Measurements from ENCODE around the gene ERG. TPM values are rescaled to one million over a fixed set of nuclear protein-coding genes. Genes with fewer than 3 reads are reported as not detected.

The ERG gene
- total and polyA plus RNA-seq, 2 of the 13 experiments (the other 11 are each of a cell fraction or from before 2014, with no cell fraction given): not detected

GRCh38 chr21:38349977-38350376 lies 148.3 kb downstream of the ERG start (continued):
- TF ChIP-seq HINFP (CRISPR knock-in tag; IDR thresholded peaks at IDR 0.05; ENCODE audit: low read depth): no peak
- TF ChIP-seq ZNF7 (CRISPR knock-in tag; IDR thresholded peaks at IDR 0.05): no peak
- TF ChIP-seq HNRNPLL (IDR thresholded peaks at IDR 0.05; ENCODE audit: low read depth, low read length, poor library complexity, severe bottlenecking): no peak
- no peak for TF ChIP-seq ZNF101 (CRISPR knock-in tag; IDR thresholded peaks at IDR 0.05; ENCODE audit: borderline replicate concordance, low read depth)
- TF ChIP-seq ZNF10 (CRISPR knock-in tag; IDR thresholded peaks at IDR 0.05; ENCODE audit: borderline replicate concordance, low read depth): no peak
- TF ChIP-seq GFI1 (CRISPR knock-in tag; IDR thresholded peaks at IDR 0.05; ENCODE audit: borderline replicate concordance): no peak
- TF ChIP-seq ZNF317 (CRISPR knock-in tag; IDR thresholded peaks at IDR 0.05): no peak
- TF ChIP-seq ZKSCAN5 (CRISPR knock-in tag; IDR thresholded peaks at IDR 0.05): no peak
- no peak for TF ChIP-seq TOE1 (CRISPR knock-in tag; IDR thresholded peaks at IDR 0.05)

DNA sequence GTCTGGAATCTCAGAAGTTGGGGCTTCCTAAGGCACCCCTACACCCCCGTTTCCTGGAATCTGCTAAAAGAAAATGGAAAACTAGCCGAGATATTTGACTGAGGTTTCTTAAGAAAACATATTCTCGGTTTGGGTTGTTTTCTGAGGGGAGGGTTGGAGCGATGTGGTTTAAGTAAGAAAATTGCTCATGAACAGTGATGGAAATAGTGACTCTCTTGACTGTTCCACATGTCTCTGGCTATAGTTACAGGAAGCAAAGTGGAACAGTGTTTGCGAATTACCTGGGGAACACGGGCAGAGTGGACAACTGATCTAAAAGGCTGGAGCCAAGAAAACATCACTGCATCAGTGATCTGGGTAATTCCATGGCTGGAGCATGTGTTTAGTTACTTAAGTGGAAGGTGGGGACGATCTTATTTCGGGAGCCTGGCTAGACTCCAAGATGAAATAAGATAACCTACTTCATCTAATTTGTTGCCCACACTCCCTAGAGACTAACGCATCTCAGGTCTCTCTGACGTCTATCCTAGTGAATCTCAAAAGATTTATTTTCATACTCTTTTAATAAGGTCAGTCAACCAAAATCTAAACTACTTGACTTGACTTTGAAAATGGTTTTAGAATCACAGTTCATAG lies 149.0 kb downstream of the ERG start:
- no peaks in the 10 kb centered on the region for H3K4me1 ChIP-seq (ENCODE audit: insufficient read depth, low read length)
- WGBS (ENCODE audit: low lambda C conversion rate): 29% methylated on average over 10 of the region's 10 CpGs
- CTCF ChIA-PET (ENCODE audit: low intra/inter-chr PET ratio, low total read pairs): no interaction called here
- TF ChIP-seq RXRB (CRISPR knock-in tag; IDR thresholded peaks at IDR 0.05; ENCODE audit: borderline replicate concordance): no peak
- TF ChIP-seq SP2 (CRISPR knock-in tag; IDR thresholded peaks at IDR 0.05): no peak
- TF ChIP-seq ZNF790 (CRISPR knock-in tag; IDR thresholded peaks at IDR 0.05; ENCODE audit: borderline replicate concordance): no peak
- no peak for TF ChIP-seq EED (CRISPR knock-in tag; IDR thresholded peaks at IDR 0.05)
- no peak for TF ChIP-seq ZNF253 (CRISPR knock-in tag; IDR thresholded peaks at IDR 0.05; ENCODE audit: borderline replicate concordance)
- no peak for TF ChIP-seq THAP7 (CRISPR knock-in tag; IDR thresholded peaks at IDR 0.05)
- no peak for TF ChIP-seq ZNF598 (CRISPR knock-in tag; IDR thresholded peaks at IDR 0.05; ENCODE audit: borderline replicate concordance)
- no peak for TF ChIP-seq ZNF747 (CRISPR knock-in tag; IDR thresholded peaks at IDR 0.05; ENCODE audit: borderline replicate concordance)
- TF ChIP-seq, protein P1, sequence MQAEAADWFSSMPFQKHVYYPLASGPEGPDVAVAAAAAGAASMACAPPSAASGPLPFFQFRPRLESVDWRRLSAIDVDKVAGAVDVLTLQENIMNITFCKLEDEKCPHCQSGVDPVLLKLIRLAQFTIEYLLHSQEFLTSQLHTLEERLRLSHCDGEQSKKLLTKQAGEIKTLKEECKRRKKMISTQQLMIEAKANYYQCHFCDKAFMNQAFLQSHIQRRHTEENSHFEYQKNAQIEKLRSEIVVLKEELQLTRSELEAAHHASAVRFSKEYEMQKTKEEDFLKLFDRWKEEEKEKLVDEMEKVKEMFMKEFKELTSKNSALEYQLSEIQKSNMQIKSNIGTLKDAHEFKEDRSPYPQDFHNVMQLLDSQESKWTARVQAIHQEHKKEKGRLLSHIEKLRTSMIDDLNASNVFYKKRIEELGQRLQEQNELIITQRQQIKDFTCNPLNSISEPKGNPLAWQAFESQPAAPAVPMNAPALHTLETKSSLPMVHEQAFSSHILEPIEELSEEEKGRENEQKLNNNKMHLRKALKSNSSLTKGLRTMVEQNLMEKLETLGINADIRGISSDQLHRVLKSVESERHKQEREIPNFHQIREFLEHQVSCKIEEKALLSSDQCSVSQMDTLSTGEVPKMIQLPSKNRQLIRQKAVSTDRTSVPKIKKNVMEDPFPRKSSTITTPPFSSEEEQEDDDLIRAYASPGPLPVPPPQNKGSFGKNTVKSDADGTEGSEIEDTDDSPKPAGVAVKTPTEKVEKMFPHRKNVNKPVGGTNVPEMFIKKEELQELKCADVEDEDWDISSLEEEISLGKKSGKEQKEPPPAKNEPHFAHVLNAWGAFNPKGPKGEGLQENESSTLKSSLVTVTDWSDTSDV (CRISPR knock-in tag; IDR thresholded peaks at IDR 0.05): no peak

More for the DNA sequence above, 149.0 kb downstream of the ERG start:
- FAIRE-seq (no peak), DNase-seq (ENCODE audit: low spot score) (no peak), ATAC-seq (no peak)
- Histone ChIP-seq H3K4me2 (ENCODE audit: low read depth, low read length) (no peak overlapping the region), H3K36me3 (replicated peaks in 1 of 2; ENCODE audit: control insufficient read depth in 1 of 2, insufficient read depth in 2 of 2, low read length in 2 of 2) (no peaks in the 10 kb centered on the region), H3K9ac (ENCODE audit: insufficient read depth, low read depth, low read length) (no peak overlapping the region), H3K27me3 (ENCODE audit: control insufficient read depth in 1 of 2, insufficient read depth in 2 of 2, low read length in 2 of 2) (peaks cover 0 to 10% of the 10 kb centered on the region in 2 experiments; a peak in 1 of 5 replicates), H3K79me2 (ENCODE audit: insufficient read depth, low read length) (no peaks in the 10 kb centered on the region), H3K27ac (ENCODE audit: extremely low read length, insufficient read depth, low read length) (no peak overlapping the region), H3K9me3 (ENCODE audit: low read length) (no peaks in the 10 kb centered on the region), H2AFZ (ENCODE audit: low read length) (no peak overlapping the region), H3K4me3 (replicated peaks in 1 of 3; ENCODE audit: insufficient read depth in 1 of 3, low read depth in 2 of 3, low read length in 3 of 3) (no peak overlapping the region), H4K20me1 (ENCODE audit: insufficient read depth, low read length) (no peaks in the 10 kb centered on the region)
- POLR2A ChIA-PET: no interaction called here
- BruUV-seq (replicated peaks): no TSS peak
- in situ Hi-C loops (cut with HindIII; ENCODE audit: extremely low pct_ligation_motif_present, low pct_unique_long_range_greater_than_20kb): no loop called here
- intact Hi-C loops (cut with micrococcal nuclease; ENCODE audit: unreplicated experiment): no loop called here

Data from HepG2 (cell line).